GM20431 (cell line): ENCODE data around the gene CNIH3.

Experiments
- in situ Hi-C: fragments of 300-500 bp; cut with MseI, MboI; formaldehyde crosslinking; loops from one replicate; pipeline ENCODE4 v1.15.0; 2020; ENCODE audit warnings: low sequenced_read_pairs; ENCODE audit not compliant: unreplicated experiment

Gene CNIH3

DNA sequence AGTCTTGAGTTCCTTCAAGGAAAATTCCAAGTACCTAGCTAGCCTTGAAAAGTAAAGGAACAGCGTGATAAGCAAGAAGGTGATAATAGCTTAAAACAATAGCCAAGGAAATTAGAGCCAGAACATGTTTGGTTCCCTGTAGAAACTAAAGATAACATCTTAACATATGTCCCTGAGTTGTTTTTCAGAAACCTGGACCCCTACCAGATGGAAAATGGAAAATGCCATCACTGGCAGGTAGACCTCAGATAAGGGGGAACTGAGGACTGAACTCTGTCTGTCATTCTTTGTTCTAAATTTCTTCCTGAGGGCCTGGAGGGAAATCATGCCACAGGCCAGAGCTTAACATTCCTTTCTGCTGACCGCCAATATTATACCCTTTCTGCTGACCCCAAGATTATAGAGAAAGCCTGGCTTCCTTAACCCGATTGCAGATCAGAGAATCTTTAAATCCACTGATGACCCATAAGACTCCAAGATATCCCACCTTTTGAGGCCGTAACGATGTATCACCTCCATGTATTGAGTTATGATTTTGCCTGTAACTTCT lies 23.4 kb downstream of the CNIH3 start:
- in situ Hi-C loops, result no loop called here

DNA sequence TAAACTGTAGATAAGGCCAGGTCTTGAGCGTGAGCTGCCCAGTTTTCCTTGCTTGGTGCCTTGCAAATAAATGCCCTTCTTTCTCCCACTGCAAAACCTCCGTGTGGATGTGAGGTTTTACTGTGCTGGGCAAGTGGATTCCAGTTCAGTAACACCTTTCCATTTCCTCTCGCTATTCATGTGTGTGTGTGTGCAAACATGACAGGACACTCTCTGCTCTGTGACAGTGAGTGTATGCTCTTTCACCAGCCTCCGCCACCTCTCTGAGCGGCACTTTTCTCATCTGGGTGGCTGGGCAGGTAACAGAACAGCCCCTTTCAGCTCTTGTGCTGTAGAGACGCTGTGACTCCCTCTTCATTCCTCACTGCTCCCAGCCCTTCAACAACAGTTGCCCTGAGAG lies 23.9 kb downstream of the CNIH3 start:
- in situ Hi-C loops, result no loop called here

- in situ Hi-C loops, result no loop called here
These were observed 24.5 kb downstream of the CNIH3 start for GRCh38 chr1:224640587-224640986.

DNA sequence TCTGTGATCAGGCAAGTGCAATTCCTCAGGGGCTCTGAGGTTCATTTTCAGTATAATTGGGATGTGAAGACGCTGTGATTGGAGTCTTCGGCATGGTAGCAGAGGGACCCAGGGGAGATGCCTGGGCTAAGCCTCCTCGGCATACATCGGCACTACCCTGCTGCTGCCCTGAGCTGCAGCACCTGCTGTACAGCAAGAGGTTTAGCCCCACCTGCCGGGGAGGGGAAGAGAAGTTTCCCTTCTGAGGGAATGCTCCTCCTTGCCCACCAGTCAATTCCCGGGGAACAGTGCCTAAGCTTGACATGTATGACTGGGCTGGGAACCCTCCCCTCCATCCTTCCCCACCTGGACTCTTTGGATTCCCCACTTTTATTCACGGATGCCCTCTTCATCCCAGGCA lies 24.9 kb downstream of the CNIH3 start:
- in situ Hi-C loops, result no loop called here

DNA sequence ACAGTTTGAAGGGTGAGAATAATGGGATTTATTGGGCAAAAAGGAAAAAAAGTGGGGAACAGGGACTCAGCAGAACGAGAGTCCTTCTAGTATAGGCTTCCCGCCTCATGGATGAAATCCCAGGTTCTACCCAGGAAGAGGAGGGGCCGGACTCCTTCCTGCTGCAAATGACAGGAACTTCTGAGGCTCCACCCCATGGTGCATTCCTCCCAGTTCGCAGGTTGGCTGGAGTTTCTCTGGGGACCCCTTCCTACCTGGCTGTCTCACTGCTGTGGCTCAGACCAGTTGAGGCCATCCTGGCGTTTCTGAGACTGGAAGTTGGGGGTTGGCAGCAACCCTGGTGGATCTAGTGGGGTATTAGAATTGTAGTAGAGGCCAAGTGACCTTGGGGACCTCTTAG lies 27.5 kb downstream of the CNIH3 start:
- in situ Hi-C loops, result no loop called here

DNA sequence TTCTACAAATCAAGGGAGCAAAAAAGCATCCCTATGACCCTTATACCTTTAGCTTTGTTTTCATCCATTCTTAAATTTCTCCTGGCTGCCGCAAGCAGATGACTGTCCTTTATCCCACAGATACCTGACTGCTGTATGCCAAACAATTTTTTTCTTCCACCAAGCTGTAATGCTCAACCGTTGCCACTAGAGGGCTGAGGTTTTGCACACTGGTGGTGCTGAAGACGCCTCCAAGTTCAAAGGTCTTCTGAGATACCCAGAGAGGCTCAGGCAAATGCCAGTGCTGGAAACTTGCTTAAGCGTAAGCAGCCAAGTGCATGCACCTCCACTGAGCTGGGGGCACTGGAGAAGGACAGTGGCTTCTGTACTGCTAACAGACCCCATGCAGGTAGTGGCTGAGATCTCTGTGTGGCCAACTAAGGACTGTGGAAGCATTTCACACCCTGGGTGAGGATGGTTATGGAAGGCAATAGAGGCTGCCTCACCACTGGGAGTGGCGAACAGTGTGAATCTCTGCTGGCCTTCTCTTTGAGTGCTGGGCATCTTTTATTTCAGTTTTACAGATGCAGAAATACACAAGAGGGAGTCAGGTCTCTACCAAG lies 28.5 kb downstream of the CNIH3 start:
- in situ Hi-C loops, result no loop called here

DNA sequence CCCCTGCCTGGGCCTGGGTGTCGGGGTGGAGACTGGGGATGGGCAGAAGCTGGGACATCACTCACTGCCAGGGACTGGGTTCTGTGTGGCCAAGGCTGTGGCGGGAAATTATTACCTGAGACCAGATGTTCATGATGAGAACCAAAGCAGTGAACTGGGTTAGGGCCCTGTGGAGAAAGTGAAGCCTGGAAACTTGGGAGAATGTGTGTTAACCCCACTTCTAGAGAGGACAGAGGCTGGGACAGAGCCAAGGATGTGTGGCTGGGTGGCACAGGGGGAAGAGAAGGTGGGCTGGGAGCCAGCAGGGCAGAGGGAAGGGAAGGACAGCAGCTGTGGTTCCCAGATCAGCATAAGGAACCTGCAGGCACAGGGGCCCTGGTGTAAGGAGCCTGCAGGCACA lies 31.3 kb downstream of the CNIH3 start:
- in situ Hi-C loops, result no loop called here

- in situ Hi-C loops, result no loop called here
These were observed 34.2 kb downstream of the CNIH3 start for GRCh38 chr1:224650290-224650689.

DNA sequence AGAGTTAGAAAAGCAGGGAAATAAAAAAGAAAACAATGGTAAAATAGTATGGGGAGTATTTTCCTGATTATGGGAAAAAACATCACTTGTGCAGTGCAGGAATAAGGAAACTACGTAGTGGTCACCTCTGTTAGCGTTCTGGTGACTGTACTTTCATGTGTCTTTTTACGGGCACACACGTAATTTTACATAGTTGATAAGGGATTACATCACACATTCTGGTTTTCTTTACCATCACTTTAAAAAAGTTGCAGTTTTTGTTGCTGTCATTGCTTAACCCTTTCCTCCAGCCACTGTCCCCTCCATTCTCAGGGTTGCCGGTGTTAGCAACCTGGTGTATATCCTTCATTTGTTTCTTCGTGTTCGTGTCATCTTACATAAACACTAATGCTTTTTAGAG lies 35.1 kb downstream of the CNIH3 start:
- in situ Hi-C loops, result no loop called here

DNA sequence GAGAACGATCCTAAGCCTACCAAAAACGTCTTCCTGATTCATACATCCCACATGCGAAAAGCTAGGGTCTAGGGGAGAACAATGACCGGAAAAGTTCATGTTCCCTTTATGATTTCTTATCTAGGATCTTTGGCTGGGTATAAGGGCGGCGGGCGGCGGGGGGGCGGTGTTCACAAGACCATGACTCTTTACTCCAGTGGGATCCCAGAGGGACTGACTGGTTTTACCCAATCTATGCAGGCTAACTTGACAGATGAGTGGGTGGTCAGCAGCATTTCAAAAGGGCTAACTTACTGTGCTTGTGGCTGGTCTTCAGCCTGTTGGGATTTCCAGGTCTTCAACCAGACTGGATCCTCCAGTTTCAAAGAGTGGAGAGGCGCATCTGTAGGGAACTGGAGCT lies 40.3 kb downstream of the CNIH3 start:
- in situ Hi-C loops, result no loop called here

GRCh38 chr1:224660074-224660473 lies 44.0 kb downstream of the CNIH3 start:
- in situ Hi-C loops, result no loop called here

DNA sequence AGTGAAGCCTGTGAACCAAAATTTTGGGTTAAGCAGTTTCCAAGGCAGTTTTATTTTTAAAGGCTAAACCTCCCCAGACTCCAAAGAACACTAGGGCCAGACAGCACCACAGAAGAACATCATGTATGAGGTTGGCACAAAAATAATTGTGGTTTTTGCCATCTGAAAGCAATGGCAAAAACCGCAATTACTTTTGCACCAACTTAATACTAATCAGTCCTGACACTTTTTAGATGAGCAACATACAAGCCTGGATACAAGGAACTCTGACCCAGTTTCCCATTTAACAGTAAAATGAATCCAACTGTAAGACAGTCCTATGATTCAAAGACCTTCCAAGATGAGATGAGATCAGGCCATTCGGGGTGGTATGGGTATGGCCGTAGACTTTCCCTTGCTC lies 46.8 kb downstream of the CNIH3 start:
- in situ Hi-C loops, result no loop called here

GRCh38 chr1:224665016-224665415 lies 48.9 kb downstream of the CNIH3 start:
- in situ Hi-C loops, result no loop called here

GRCh38 chr1:224666078-224666477 lies 50.0 kb downstream of the CNIH3 start:
- in situ Hi-C loops, result no loop called here

- in situ Hi-C loops, result no loop called here
These were observed 50.8 kb downstream of the CNIH3 start for GRCh38 chr1:224666913-224667312.

- in situ Hi-C loops, result no loop called here
These were observed 52.9 kb downstream of the CNIH3 start for GRCh38 chr1:224668984-224669383.

GRCh38 chr1:224669403-224669802 lies 53.3 kb downstream of the CNIH3 start:
- in situ Hi-C loops, result no loop called here

DNA sequence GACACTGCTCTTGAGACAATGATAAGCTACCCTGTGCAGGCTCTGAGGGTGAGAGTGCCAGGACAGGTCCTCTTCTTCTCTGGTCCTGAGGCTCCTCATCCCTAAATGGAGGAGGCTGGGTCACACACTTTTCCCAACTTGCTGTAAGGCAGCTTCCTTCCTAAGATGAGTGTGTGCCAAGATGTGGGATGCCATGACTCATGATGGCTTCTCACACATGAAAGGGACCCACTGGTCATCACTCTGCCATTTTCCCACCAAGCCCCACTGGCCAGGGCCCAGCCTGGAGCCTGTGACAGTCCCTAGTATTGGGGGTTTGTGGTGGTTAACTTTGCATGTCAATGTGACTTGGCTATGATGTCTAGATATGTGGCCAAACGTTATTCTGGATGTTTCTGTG lies 54.4 kb downstream of the CNIH3 start:
- in situ Hi-C loops, result no loop called here

DNA sequence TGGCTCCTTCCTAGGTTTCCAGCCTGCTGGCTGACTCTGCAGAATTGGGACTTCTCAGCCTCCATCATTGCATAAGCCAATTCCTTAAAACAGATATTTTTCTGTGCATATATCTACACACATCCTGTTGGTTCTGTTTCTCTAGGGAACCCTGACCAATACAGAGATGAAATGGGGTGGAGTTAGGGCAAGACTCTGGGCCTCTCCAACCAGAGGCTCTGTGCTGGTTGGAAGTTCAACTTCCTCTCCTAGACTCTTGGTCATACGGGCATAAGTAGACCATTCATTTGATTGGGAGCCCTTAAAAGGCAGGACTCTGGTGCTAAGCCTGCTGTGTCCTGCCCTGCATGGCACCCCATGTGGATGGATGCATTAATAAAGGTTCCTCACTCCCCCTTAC lies 55.0 kb downstream of the CNIH3 start:
- in situ Hi-C loops, result no loop called here

DNA sequence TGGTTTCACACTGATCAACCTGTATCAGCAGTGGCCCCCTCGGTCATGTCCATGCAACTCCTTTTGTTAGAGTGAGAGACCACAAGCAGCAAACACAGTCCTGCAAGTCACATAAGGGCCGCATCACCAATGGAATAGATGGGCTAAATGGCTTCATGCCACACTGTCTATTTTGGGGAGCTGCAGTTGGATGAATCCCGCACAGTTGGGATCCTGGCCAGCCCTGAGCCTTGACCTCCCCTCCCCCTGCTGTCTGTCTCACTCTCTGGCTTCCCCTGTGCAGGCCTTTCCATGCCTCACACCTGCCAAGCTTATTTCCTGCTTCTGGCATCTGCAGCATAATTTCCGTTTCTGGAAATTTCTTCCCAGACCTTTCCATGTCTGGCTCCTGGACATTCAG lies 57.0 kb downstream of the CNIH3 start:
- in situ Hi-C loops, result no loop called here

DNA sequence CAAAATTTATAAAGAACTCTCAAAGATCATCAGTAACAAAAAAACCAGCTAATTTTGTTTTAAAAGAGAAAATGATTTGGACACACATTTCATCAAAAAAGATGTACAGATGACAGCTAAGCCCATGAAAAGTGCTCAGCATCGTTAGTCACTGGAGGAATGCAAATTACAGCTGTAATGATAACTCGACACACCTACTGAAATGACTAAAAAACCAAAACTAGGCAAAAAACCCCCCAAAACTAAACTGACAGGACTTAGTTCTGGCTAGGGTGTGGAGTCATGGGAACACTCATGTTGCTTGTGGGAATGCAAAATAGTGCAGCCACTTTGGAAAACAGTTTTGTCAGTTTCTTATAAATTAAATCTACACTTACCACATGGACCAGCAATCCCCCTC lies 59.5 kb downstream of the CNIH3 start:
- in situ Hi-C loops, result no loop called here

DNA sequence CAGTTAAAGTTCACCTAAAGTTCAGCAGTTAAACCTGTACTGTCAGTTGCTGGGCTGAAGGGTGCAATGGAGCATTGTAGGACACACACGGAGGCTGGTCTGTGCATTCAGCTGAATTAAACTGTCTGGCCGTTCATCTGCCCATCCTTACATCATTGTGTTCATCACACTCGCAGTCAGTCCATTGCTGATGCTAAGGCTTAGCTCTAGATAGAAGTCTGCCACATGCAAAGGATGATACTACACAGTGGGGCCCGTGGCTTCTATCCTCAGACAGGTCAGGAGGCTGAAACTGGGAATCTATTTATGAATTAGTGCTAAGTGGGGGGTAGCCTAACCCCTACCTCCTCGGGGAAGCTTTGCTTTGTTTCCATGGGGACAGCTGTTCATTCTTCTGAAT lies 60.4 kb downstream of the CNIH3 start:
- in situ Hi-C loops, result no loop called here
